Sigmoid colon (tissue), 7 donors: ENCODE measurements around the gene CNGB1. TPM values are rescaled to one million over a fixed set of nuclear protein-coding genes. Genes with fewer than 3 reads are reported as not detected.
"Not testable (repeated sequence)": the region's sequence is repeated elsewhere in the genome, so short reads cannot be mapped to it uniquely, and the experiment has no call there.

ENCODE experiments used
- DNase-seq: peaks from one replicate; pipeline ENCODE4 v3.0.0-alpha.2; 2019
- H3K27ac ChIP-seq, 4 donors: fragments of 200-600 bp; sonication (generic); one replicate each; pipeline ENCODE4 v1.5.1; 2016 to 2019; ENCODE audit warnings: mild to moderate bottlenecking in 1 of 4
- H3K27me3 ChIP-seq, 3 donors: fragments of 200-600 bp; sonication (generic); one replicate each; pipeline ENCODE4 v1.5.1; 2019; ENCODE audit warnings: mild to moderate bottlenecking in 1 of 3
- H3K36me3 ChIP-seq, 4 donors: fragments of 200-600 bp; sonication (generic); one replicate each; pipeline ENCODE4 v1.5.1; 2016 to 2019
- H3K4me1 ChIP-seq, 4 donors: fragments of 200-600 bp; sonication (generic); one replicate each; pipeline ENCODE4 v1.5.1; 2017 to 2019
- H3K4me3 ChIP-seq, 4 donors: fragments of 200-600 bp; sonication (generic); one replicate each; pipeline ENCODE4 v1.5.1; 2017 to 2019; ENCODE audit warnings: mild to moderate bottlenecking in 2 of 4, moderate library complexity in 1 of 4
- H3K9me3 ChIP-seq, 4 donors: fragments of 200-600 bp in 3 of 4; sonication (generic) in 3 of 4; one replicate each; pipeline versions ENCODE4 v1.5.1 to v1.6.1; 2013 to 2019
- CTCF ChIP-seq, 4 experiments: fragments of 450-650 bp in 3 of 4; fragments of 200-600 bp in 1 of 4; IDR thresholded peaks; one replicate each; pipeline ENCODE4 v1.5.1; 2016 to 2019; ENCODE audit warnings: antibody characterized with exemption in 4 of 4, mild to moderate bottlenecking in 3 of 4, moderate library complexity in 2 of 4
- EP300 ChIP-seq, 4 donors: sonication (generic); formaldehyde crosslinking; IDR thresholded peaks; one replicate each; pipeline ENCODE4 v1.6.1; 2017; ENCODE audit warnings: antibody characterized with exemption in 4 of 4
- POLR2A ChIP-seq, 2 donors: fragments of 450-650 bp; IDR thresholded peaks; one replicate each; pipeline ENCODE4 v1.6.1; 2016; ENCODE audit warnings: antibody characterized with exemption in 2 of 2, mild to moderate bottlenecking in 2 of 2, moderate library complexity in 2 of 2
- POLR2AphosphoS5 ChIP-seq, 4 donors: sonication (generic); formaldehyde crosslinking; IDR thresholded peaks; one replicate each; pipeline ENCODE4 v1.6.1; 2017; ENCODE audit warnings: antibody characterized with exemption in 4 of 4
- WGBS, 2 donors: extraction: QIAGEN DNeasy Blood & Tissue Kit; methylation state at CpG; one replicate each; pipeline ENCODE4 v1.1.7; 2013; 5-methylcytosine and 5-hydroxymethylcytosine counted together
- intact Hi-C: fragments of 100-400 bp; cut with DNase I; formaldehyde crosslinking; loops from one replicate; pipeline ENCODE4 v1.15.1; 2023
- polyA plus RNA-seq, 3 donors: library from polyadenylated mRNA; stranded (reverse); fragments of 200-250 nt; gene quantifications; one replicate each; pipeline ENCODE4 v1.2.3, GENCODE V29; 2013
- total RNA-seq, 4 donors: library from RNA; depleted of rRNA; stranded (reverse); fragments of >200 nt; gene quantifications; one replicate each; pipeline ENCODE4 v1.1.0, GENCODE V29; 2016
- donor health status: healthy with polysubstance abuse.
- donor health status: Bipolar disorder and iron deficiency.
- donor health status: healthy.

CNGB1 gene
- total and polyA plus RNA-seq, 7 donors, result 0.70 to 13.0 (median 1.4) TPM; not detected in 3

- TF ChIP-seq CTCF (IDR thresholded peaks at IDR 0.05), result no peak
- no peak for TF ChIP-seq POLR2AphosphoS5 (IDR thresholded peaks at IDR 0.05)
- TF ChIP-seq POLR2A (IDR thresholded peaks at IDR 0.05), result no peak
- no peak for TF ChIP-seq EP300 (IDR thresholded peaks at IDR 0.05)
- 86 to 90% methylated on average over 9 of the region's 9 CpGs for WGBS, 2 donors
- Histone ChIP-seq H3K4me1 (peaks cover 0 to 11% (median 0%) of the 10 kb centered on the region in 4 donors), H3K27ac (no peak overlapping the region), H3K36me3 (peaks cover 0 to 38% (median 23%) of the 10 kb centered on the region in 4 donors), H3K4me3 (no peak overlapping the region), H3K27me3 (no peaks in the 10 kb centered on the region), H3K9me3 (no peaks in the 10 kb centered on the region)
- intact Hi-C loops, result no loop called here
- DNase-seq, result no peak
Observed at GRCh38 chr16:58012481-58012880, 41.6 kb upstream of the CNGB1 start.

- DNase-seq, result no peak
- peaks cover 0 to 2% (median 0%) of the 10 kb centered on the region in 4 donors for H3K4me1 ChIP-seq
- peaks cover 0 to 35% (median 26%) of the 10 kb centered on the region in 4 donors for H3K36me3 ChIP-seq
- no peaks in the 10 kb centered on the region for H3K27me3 ChIP-seq
- TF ChIP-seq EP300 (IDR thresholded peaks at IDR 0.05), result no peak
- no peak for TF ChIP-seq POLR2AphosphoS5 (IDR thresholded peaks at IDR 0.05)
- no peak for TF ChIP-seq POLR2A (IDR thresholded peaks at IDR 0.05)
- no peak for TF ChIP-seq CTCF (IDR thresholded peaks at IDR 0.05)
- intact Hi-C loops, result no loop called here
- no peak overlapping the region for H3K27ac ChIP-seq
- WGBS, 2 donors, result 88 to 92% methylated on average over 3 of the region's 3 CpGs
- H3K9me3 ChIP-seq, result no peaks in the 10 kb centered on the region
- no peak overlapping the region for H3K4me3 ChIP-seq
Observed at GRCh38 chr16:58011652-58012051, 40.7 kb upstream of the CNGB1 start.

- Histone ChIP-seq H3K27me3 (no peaks in the 10 kb centered on the region), H3K27ac (no peak overlapping the region), H3K4me1 (no peaks in the 10 kb centered on the region), H3K4me3 (no peak overlapping the region), H3K9me3 (no peaks in the 10 kb centered on the region), H3K36me3 (peaks cover 0 to 42% (median 28%) of the 10 kb centered on the region in 4 donors)
- WGBS, 2 donors, result 83% methylated on average over 3 of the region's 3 CpGs
- intact Hi-C loops, result no loop called here
- DNase-seq, result no peak
- TF ChIP-seq POLR2AphosphoS5 (IDR thresholded peaks at IDR 0.05) (no peak), CTCF (IDR thresholded peaks at IDR 0.05) (no peak), POLR2A (IDR thresholded peaks at IDR 0.05) (no peak), EP300 (IDR thresholded peaks at IDR 0.05) (no peak)
Observed at GRCh38 chr16:58010886-58011285, 40.0 kb upstream of the CNGB1 start.

GRCh38 chr16:58009856-58010416 lies 39.0 kb upstream of the CNGB1 start:
- DNase-seq, result no peak
- no peak for TF ChIP-seq EP300 (IDR thresholded peaks at IDR 0.05)
- TF ChIP-seq POLR2A (IDR thresholded peaks at IDR 0.05), result no peak
- TF ChIP-seq POLR2AphosphoS5 (IDR thresholded peaks at IDR 0.05), result no peak
- TF ChIP-seq CTCF (IDR thresholded peaks at IDR 0.05), result no peak
- no peak overlapping the region for H3K4me3 ChIP-seq
- WGBS, 2 donors, result 95 to 97% methylated on average over 11 of the region's 11 CpGs
- intact Hi-C loops, result loop anchor here (10.0 kb wide), 2 partner anchors 475 to 555 kb away; partner anchors contain the start of gene CCDC102A
- H3K36me3 ChIP-seq, result peaks cover 0 to 43% (median 28%) of the 10 kb centered on the region in 4 donors
- H3K27ac ChIP-seq, result no peak overlapping the region
- peaks cover 0 to 2% (median 2%) of the 10 kb centered on the region in 4 donors for H3K4me1 ChIP-seq
- H3K27me3 ChIP-seq, result no peaks in the 10 kb centered on the region
- H3K9me3 ChIP-seq, result no peaks in the 10 kb centered on the region

- intact Hi-C loops, result loop anchor here (1.0 to 10.0 kb wide), 5 partner anchors 18 to 550 kb away; partner anchors contain the start of genes CCDC102A and KIFC3
- H3K27ac ChIP-seq, result peak overlapping the region in 1 of 4 donors; percentile 8
- H3K4me1 ChIP-seq, result peaks cover 0 to 26% (median 15%) of the 10 kb centered on the region in 4 donors
- H3K4me3 ChIP-seq, H3K9me3 ChIP-seq, DNase-seq, H3K27me3 ChIP-seq: not testable (repeated sequence)
- 92 to 96% methylated on average over 12 of the region's 12 CpGs for WGBS, 2 donors
- peaks cover 0 to 27% (median 7%) of the 10 kb centered on the region in 4 donors for H3K36me3 ChIP-seq
Observed at GRCh38 chr16:58004736-58005135, 33.8 kb upstream of the CNGB1 start.
